LNCaP clone FGC (cell line): ENCODE measurements around the gene DIP2A.

Experiments
- DNase-seq: peaks from one replicate; pipeline ENCODE4 v3.0.0-alpha.2; 2011; ENCODE audit warnings: low read depth
- H3K4me3 ChIP-seq: 2 replicates; pipeline ENCODE4 v1.5.1; 2011; ENCODE audit warnings: mild to moderate bottlenecking, low read depth, low read length, control low read depth
- CTCF ChIP-seq: IDR thresholded peaks from 2 replicates; pipeline ENCODE4 v1.5.1; 2012; ENCODE audit warnings: mild to moderate bottlenecking; ENCODE audit not compliant: control insufficient read depth, insufficient read depth; ENCODE audit errors: extremely low read depth

The DIP2A gene

GRCh38 chr21:46605767-46606426 is 147.2 kb downstream of the DIP2A start:
- DNase-seq: no peak
- H3K4me3 ChIP-seq: no peak overlapping the region
- TF ChIP-seq CTCF: no peak

- no peak for TF ChIP-seq CTCF
- no peak for DNase-seq
- no peak overlapping the region for H3K4me3 ChIP-seq
Measured at GRCh38 chr21:46606427-46606813, 147.7 kb downstream of the DIP2A start.

- no peak overlapping the region for H3K4me3 ChIP-seq
- no peak for DNase-seq
- TF ChIP-seq CTCF: no peak
Measured at GRCh38 chr21:46607636-46608035, 148.9 kb downstream of the DIP2A start.

GRCh38 chr21:46608672-46609111 is 150.0 kb downstream of the DIP2A start:
- DNase-seq: no peak
- H3K4me3 ChIP-seq: no peak overlapping the region
- TF ChIP-seq CTCF: no peak

- H3K4me3 ChIP-seq: no peak overlapping the region
- no peak for DNase-seq
- TF ChIP-seq CTCF: no peak
Measured at GRCh38 chr21:46610018-46610701, 151.5 kb downstream of the DIP2A start.

GRCh38 chr21:46613391-46613790 is 154.7 kb downstream of the DIP2A start:
- no peak for TF ChIP-seq CTCF
- DNase-seq: no peak
- no peak overlapping the region for H3K4me3 ChIP-seq
